Osteoblast (primary cell): ENCODE results near the gene MMP27. TPM values are rescaled to one million over a fixed set of nuclear protein-coding genes. Genes with fewer than 3 reads are reported as not detected.

Experiments
- DNase-seq: peaks from one replicate; pipeline ENCODE4 v3.0.0; 2011; ENCODE audit warnings: low spot score, mixed read lengths; ENCODE audit not compliant: insufficient read length; ENCODE audit errors: missing footprints
- H2AFZ ChIP-seq: 2 replicates; pipeline ENCODE4 v1.6.0; 2011; ENCODE audit warnings: mild to moderate bottlenecking, low read length
- H3K27ac ChIP-seq: 2 replicates; pipeline ENCODE4 v1.5.1; 2011; ENCODE audit warnings: mild to moderate bottlenecking, low read depth, low read length, moderate library complexity
- H3K27me3 ChIP-seq: 2 replicates; pipeline ENCODE4 v1.6.0; 2012; ENCODE audit warnings: mild to moderate bottlenecking, control low read depth, inconsistent platforms, low read length, moderate library complexity; ENCODE audit not compliant: insufficient read depth
- H3K36me3 ChIP-seq: 2 replicates; pipeline ENCODE4 v1.5.1; 2011; ENCODE audit warnings: mild to moderate bottlenecking, low read length, control low read depth, moderate library complexity; ENCODE audit not compliant: insufficient read depth
- H3K4me1 ChIP-seq: 2 replicates; pipeline ENCODE4 v1.5.1; 2011; ENCODE audit warnings: mild to moderate bottlenecking, low read length, control low read depth, moderate library complexity; ENCODE audit not compliant: insufficient read depth
- H3K4me2 ChIP-seq: 2 replicates; pipeline ENCODE4 v1.6.0; 2011; ENCODE audit warnings: mild to moderate bottlenecking, low read length; ENCODE audit not compliant: insufficient read depth
- H3K4me3 ChIP-seq: fragments of 200-600 bp; sonication (generic); 3 replicates; pipeline ENCODE4 v1.5.1; 2012; ENCODE audit warnings: mild to moderate bottlenecking, low read length, inconsistent platforms; ENCODE audit not compliant: insufficient read depth
- H3K79me2 ChIP-seq: 2 replicates; pipeline ENCODE4 v1.6.0; 2012; ENCODE audit warnings: mild to moderate bottlenecking, low read length, control low read depth, inconsistent platforms; ENCODE audit not compliant: insufficient read depth
- H3K9me3 ChIP-seq: 2 replicates; pipeline ENCODE4 v1.5.1; 2011; ENCODE audit warnings: low read depth, low read length, control low read depth
- H4K20me1 ChIP-seq: 2 replicates; pipeline ENCODE4 v1.6.0; 2012; ENCODE audit warnings: mild to moderate bottlenecking, low read length, control low read depth; ENCODE audit not compliant: insufficient read depth
- CTCF ChIP-seq: IDR thresholded peaks from 2 replicates; pipeline ENCODE4 v1.5.1; 2011; ENCODE audit warnings: mild to moderate bottlenecking, low read depth, low read length, moderate library complexity; ENCODE audit errors: extremely low read depth
- total RNA-seq: library from RNA; depleted of rRNA; stranded (reverse); fragments of >200 nt; gene quantifications from 2 replicates; pipeline ENCODE4 v1.2.3, GENCODE V29; 2012

MMP27 gene
- total RNA-seq, 1 donor, result not detected

GRCh38 chr11:102717280-102717679 lies 11.7 kb upstream of the MMP27 start:
- no peak overlapping the region for H3K27ac ChIP-seq
- H3K4me3 ChIP-seq, result no peak overlapping the region
- no peak for TF ChIP-seq CTCF
- peaks cover 33% of the 10 kb centered on the region for H3K27me3 ChIP-seq
- no peaks in the 10 kb centered on the region for H4K20me1 ChIP-seq
- H3K79me2 ChIP-seq, result no peaks in the 10 kb centered on the region
- no peaks in the 10 kb centered on the region for H3K4me1 ChIP-seq
- no peak overlapping the region for H2AFZ ChIP-seq
- DNase-seq, result no peak
- no peaks in the 10 kb centered on the region for H3K36me3 ChIP-seq
- no peak overlapping the region for H3K4me2 ChIP-seq
- H3K9me3 ChIP-seq, result no peaks in the 10 kb centered on the region

GRCh38 chr11:102716527-102716926 lies 11.0 kb upstream of the MMP27 start:
- Histone ChIP-seq H3K4me3 (no peak overlapping the region), H3K27ac (no peak overlapping the region), H4K20me1 (no peaks in the 10 kb centered on the region), H3K36me3 (no peaks in the 10 kb centered on the region), H3K27me3 (peaks cover 37% of the 10 kb centered on the region), H2AFZ (no peak overlapping the region), H3K9me3 (no peaks in the 10 kb centered on the region), H3K4me2 (no peak overlapping the region), H3K79me2 (no peaks in the 10 kb centered on the region), H3K4me1 (no peaks in the 10 kb centered on the region)
- no peak for TF ChIP-seq CTCF
- no peak for DNase-seq

GRCh38 chr11:102712137-102712536 lies 6.6 kb upstream of the MMP27 start:
- no peak for TF ChIP-seq CTCF
- DNase-seq, result no peak

GRCh38 chr11:102709201-102709945 lies 3.8 kb upstream of the MMP27 start:
- no peaks in the 10 kb centered on the region for H4K20me1 ChIP-seq
- peaks cover 19% of the 10 kb centered on the region for H3K27me3 ChIP-seq
- no peak for TF ChIP-seq CTCF
- H3K36me3 ChIP-seq, result no peaks in the 10 kb centered on the region
- no peaks in the 10 kb centered on the region for H3K4me1 ChIP-seq
- H3K4me2 ChIP-seq, result no peak overlapping the region
- H3K27ac ChIP-seq, result no peak overlapping the region
- no peak overlapping the region for H2AFZ ChIP-seq
- no peak for DNase-seq
- no peak overlapping the region for H3K4me3 ChIP-seq
- no peaks in the 10 kb centered on the region for H3K79me2 ChIP-seq
- H3K9me3 ChIP-seq, result no peaks in the 10 kb centered on the region

More at GRCh38 chr11:102712137-102712536, 6.6 kb upstream of the MMP27 start:
- Histone ChIP-seq H3K4me2 (no peak overlapping the region), H2AFZ (no peak overlapping the region), H3K4me3 (no peak overlapping the region), H3K36me3 (no peaks in the 10 kb centered on the region), H3K4me1 (no peaks in the 10 kb centered on the region), H3K27ac (no peak overlapping the region), H4K20me1 (no peaks in the 10 kb centered on the region), H3K9me3 (no peaks in the 10 kb centered on the region), H3K79me2 (no peaks in the 10 kb centered on the region), H3K27me3 (peaks cover 38% of the 10 kb centered on the region)
